Stimulated activated CD8-positive, alpha-beta memory T cell treated with anti-CD3 and anti-CD28 coated beads, Interleukin-15, amount 100 ng/mL, for 4 hours (primary cell): ENCODE measurements around the gene ANKRD34B.

Experiments used
- DNase-seq, 2 donors: peaks; one replicate each; pipeline ENCODE4 v3.0.0-alpha.2; 2020; ENCODE audit warnings: low read depth in 2 of 2

Gene ANKRD34B

GRCh38 chr5:80569086-80569960, 757 bp downstream of the ANKRD34B start:
- DNase-seq, result no peak

- DNase-seq, result no peak
Measured at GRCh38 chr5:80568251-80568650, 1.8 kb downstream of the ANKRD34B start.

- no peak for DNase-seq
Measured at GRCh38 chr5:80566711-80567259, 3.3 kb downstream of the ANKRD34B start.

DNA sequence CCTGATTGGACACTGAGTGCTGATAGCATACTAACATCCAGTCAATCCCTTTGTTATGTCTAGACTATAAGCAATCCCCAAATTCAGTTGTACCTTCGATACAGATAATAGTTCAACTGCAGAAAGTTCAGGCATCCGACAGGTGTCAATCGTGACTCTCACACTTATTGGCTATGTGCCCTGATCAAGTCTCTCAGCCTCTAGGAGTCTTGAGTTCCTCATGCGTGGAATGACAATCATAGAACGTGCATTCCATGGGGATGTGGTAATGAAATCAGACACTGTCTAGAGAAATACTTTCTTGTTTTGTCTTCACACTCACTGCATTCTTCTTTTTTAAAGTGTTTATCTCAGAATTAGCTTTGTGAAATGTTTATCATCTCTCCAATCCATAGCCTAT, 4.8 kb downstream of the ANKRD34B start:
- no peak for DNase-seq

GRCh38 chr5:80559244-80559643, 10.8 kb downstream of the ANKRD34B start:
- no peak for DNase-seq

GRCh38 chr5:80555099-80555498, 15.0 kb downstream of the ANKRD34B start:
- no peak for DNase-seq

GRCh38 chr5:80554646-80555045, 15.4 kb downstream of the ANKRD34B start:
- DNase-seq, result no peak

DNA sequence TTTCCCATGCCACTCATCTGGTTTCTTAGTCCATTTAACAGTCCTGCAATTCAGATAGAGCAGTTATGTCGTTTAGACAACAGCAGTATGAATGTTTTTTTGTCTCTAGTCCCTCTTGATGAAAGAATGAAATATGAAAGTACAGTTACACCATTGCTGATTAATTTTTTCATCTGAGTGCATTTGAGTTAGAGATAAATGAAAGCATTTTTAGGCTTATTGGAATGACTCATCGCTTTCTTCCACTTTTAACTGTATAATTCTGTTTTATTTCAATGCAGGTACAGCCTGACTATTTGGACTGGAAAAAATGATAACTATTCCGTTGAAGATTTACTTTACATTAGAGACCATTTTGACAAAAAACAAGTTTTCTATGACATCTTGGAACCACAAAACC, 28.7 kb downstream of the ANKRD34B start:
- no peak for DNase-seq

DNA sequence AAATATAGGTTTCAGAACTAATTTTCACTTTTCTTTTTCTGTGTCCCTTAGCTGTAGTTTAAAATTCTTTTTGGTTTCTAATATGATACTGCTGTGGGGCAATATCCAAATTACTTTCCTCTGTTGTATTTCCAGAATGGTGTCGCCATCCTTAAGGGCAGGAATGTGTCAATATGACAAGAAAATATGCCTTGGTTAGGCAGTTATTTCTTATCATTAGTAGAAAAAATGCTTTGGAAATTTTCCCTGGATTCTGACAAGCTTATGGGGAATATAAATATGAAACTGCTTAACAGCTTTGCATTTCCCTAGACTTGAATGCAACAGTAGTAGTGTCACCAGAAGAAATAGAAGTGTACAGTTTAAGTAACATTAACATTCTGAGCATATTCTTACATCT, 29.4 kb downstream of the ANKRD34B start:
- DNase-seq, result no peak

- DNase-seq, result no peak
Measured at GRCh38 chr5:80516826-80517225, 53.3 kb downstream of the ANKRD34B start.

DNA sequence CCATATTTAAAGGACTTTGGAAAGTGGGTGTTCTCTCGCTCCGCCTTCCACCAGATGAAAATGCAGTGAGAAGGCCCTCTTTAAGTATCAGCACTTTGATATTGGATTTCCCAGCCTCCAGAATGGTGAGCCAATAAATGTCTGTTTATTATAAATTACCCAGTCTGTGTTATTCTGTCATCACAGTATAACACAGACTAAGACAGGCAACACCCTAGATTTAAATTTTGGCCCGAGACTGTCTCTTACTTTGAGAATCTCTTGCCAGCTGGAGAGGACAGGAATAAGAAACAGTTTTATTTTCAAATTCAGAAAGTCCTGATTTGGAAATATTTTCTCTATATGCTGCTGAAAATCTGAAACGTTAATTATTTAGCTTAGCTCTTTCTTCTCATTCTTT, 60.7 kb downstream of the ANKRD34B start:
- no peak for DNase-seq

- DNase-seq, result no peak
Measured at GRCh38 chr5:80508844-80509243, 61.2 kb downstream of the ANKRD34B start.

DNA sequence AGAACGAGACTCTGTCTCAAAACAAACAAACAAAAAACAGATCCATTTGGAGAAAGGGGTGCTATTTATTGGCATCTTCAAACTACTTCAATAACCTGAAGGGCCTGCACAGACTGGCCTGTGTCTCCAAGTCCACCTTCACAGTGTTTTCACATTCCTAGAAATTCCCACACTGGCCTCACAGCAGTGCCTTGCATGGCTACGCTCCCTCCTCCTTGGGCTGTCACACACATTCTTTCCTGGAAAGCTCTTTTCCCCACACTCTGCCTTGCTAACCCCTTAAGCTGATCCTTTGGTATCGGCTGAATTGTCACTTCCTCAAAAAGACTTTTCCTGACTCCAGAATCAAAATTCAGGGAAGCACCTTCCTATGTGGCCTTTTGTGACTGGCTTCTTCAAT, 62.4 kb downstream of the ANKRD34B start:
- no peak for DNase-seq
